Measurements from ENCODE around the gene AGBL1.

Gene AGBL1

DNA sequence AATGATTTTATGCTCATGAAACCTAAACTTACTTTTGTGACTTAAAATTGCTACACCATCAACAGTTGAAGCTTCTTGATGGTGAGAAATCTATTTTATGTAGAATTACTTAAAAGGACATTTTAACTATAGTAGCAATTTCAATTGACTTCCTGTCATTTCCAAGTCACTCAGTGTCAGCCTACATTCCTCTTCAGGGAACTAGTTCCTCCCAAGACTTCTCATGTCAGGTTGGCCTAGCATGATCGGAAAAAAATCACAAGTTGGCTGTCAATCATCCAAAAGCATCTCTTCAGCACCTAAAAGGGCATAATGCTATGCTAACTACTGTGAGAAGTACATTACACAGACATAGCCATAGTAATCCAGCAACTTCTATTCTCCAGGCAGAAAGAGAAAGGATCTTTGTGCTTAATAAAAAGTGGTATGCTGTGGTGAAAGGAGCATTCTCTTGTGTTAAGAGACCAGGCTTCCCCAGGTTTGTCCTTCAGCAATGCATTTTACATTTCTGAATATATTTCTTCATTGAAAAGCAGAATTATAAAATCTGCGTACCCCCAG is 893.7 kb downstream of the AGBL1 start:
- H3K36me3 ChIP-seq (ENCODE audit: low read length), result no peaks in the 10 kb centered on the region
- H3K9ac ChIP-seq (ENCODE audit: low read length), result no peak overlapping the region
- H3K27me3 ChIP-seq (ENCODE audit: low read length), result no peaks in the 10 kb centered on the region
- H3K4me2 ChIP-seq (ENCODE audit: low read depth, low read length, poor library complexity, severe bottlenecking), result no peak overlapping the region
- no peaks in the 10 kb centered on the region for H3F3A ChIP-seq (ENCODE audit: insufficient read depth)
- no peak for TF ChIP-seq EZH2phosphoT487 (conservative IDR thresholded peaks at IDR 0.05; ENCODE audit: low read length)
- TF ChIP-seq, protein P1, sequence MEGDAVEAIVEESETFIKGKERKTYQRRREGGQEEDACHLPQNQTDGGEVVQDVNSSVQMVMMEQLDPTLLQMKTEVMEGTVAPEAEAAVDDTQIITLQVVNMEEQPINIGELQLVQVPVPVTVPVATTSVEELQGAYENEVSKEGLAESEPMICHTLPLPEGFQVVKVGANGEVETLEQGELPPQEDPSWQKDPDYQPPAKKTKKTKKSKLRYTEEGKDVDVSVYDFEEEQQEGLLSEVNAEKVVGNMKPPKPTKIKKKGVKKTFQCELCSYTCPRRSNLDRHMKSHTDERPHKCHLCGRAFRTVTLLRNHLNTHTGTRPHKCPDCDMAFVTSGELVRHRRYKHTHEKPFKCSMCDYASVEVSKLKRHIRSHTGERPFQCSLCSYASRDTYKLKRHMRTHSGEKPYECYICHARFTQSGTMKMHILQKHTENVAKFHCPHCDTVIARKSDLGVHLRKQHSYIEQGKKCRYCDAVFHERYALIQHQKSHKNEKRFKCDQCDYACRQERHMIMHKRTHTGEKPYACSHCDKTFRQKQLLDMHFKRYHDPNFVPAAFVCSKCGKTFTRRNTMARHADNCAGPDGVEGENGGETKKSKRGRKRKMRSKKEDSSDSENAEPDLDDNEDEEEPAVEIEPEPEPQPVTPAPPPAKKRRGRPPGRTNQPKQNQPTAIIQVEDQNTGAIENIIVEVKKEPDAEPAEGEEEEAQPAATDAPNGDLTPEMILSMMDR (IDR thresholded peaks at IDR 0.05; ENCODE audit: insufficient read depth, low read length, poor library complexity, severe bottlenecking), result no peak
- H3K9me2 ChIP-seq (replicated peaks; ENCODE audit: insufficient read depth, low read length), result no peaks in the 10 kb centered on the region
- no peak overlapping the region for H3K4me3 ChIP-seq (ENCODE audit: insufficient read depth, low read length, poor library complexity, severe bottlenecking)
- no peak overlapping the region for H3K27ac ChIP-seq (ENCODE audit: low read depth, low read length)
- H3K9me3 ChIP-seq (ENCODE audit: insufficient read depth, low read length), result no peaks in the 10 kb centered on the region
- no peaks in the 10 kb centered on the region for H3K79me2 ChIP-seq (ENCODE audit: insufficient read depth, low read length)
- H4K20me1 ChIP-seq (ENCODE audit: low read depth, low read length), result no peaks in the 10 kb centered on the region
- H2AFZ ChIP-seq (ENCODE audit: low read depth, low read length, severe bottlenecking), result no peak overlapping the region

GRCh38 chr15:86988033-86988432 is 908.4 kb downstream of the AGBL1 start:
- Histone ChIP-seq H3K9me3 (ENCODE audit: insufficient read depth, low read length) (no peaks in the 10 kb centered on the region), H2AFZ (ENCODE audit: low read depth, low read length, severe bottlenecking) (no peak overlapping the region), H3K9me2 (replicated peaks; ENCODE audit: insufficient read depth, low read length) (no peaks in the 10 kb centered on the region), H3K4me2 (ENCODE audit: low read depth, low read length, poor library complexity, severe bottlenecking) (no peak overlapping the region), H3K79me2 (ENCODE audit: insufficient read depth, low read length) (no peaks in the 10 kb centered on the region), H4K20me1 (ENCODE audit: low read depth, low read length) (no peaks in the 10 kb centered on the region), H3K9ac (ENCODE audit: low read length) (no peak overlapping the region), H3K4me3 (ENCODE audit: insufficient read depth, low read length, poor library complexity, severe bottlenecking) (no peak overlapping the region), H3K36me3 (ENCODE audit: low read length) (no peaks in the 10 kb centered on the region), H3K27me3 (ENCODE audit: low read length) (no peaks in the 10 kb centered on the region), H3F3A (ENCODE audit: insufficient read depth) (no peaks in the 10 kb centered on the region), H3K27ac (ENCODE audit: low read depth, low read length) (no peak overlapping the region)
- TF ChIP-seq EZH2phosphoT487 (conservative IDR thresholded peaks at IDR 0.05; ENCODE audit: low read length), result no peak
- TF ChIP-seq, protein P1 (IDR thresholded peaks at IDR 0.05; ENCODE audit: insufficient read depth, low read length, poor library complexity, severe bottlenecking), result no peak

GRCh38 chr15:87021751-87022150 is 942.1 kb downstream of the AGBL1 start:
- Histone ChIP-seq H3K9me2 (replicated peaks; ENCODE audit: insufficient read depth, low read length) (no peaks in the 10 kb centered on the region), H3K4me2 (ENCODE audit: low read depth, low read length, poor library complexity, severe bottlenecking) (no peak overlapping the region), H2AFZ (ENCODE audit: low read depth, low read length, severe bottlenecking) (no peak overlapping the region), H3K27ac (ENCODE audit: low read depth, low read length) (no peak overlapping the region), H3K9ac (ENCODE audit: low read length) (no peak overlapping the region), H3K27me3 (ENCODE audit: low read length) (no peaks in the 10 kb centered on the region), H3K9me3 (ENCODE audit: insufficient read depth, low read length) (no peaks in the 10 kb centered on the region), H3F3A (ENCODE audit: insufficient read depth) (no peaks in the 10 kb centered on the region), H3K4me3 (ENCODE audit: insufficient read depth, low read length, poor library complexity, severe bottlenecking) (no peak overlapping the region), H3K79me2 (ENCODE audit: insufficient read depth, low read length) (no peaks in the 10 kb centered on the region), H3K36me3 (ENCODE audit: low read length) (no peaks in the 10 kb centered on the region), H4K20me1 (ENCODE audit: low read depth, low read length) (no peaks in the 10 kb centered on the region)
- TF ChIP-seq, protein P1 (IDR thresholded peaks at IDR 0.05; ENCODE audit: insufficient read depth, low read length, poor library complexity, severe bottlenecking), result no peak
- TF ChIP-seq EZH2phosphoT487 (conservative IDR thresholded peaks at IDR 0.05; ENCODE audit: low read length), result no peak

All from SU-DHL-6 (cell line).